ENCODE results near the gene AP4B1.
"Not testable (repeated sequence)": the region's sequence is repeated elsewhere in the genome, so short reads cannot be mapped to it uniquely, and the experiment has no call there.

The AP4B1 gene

DNA sequence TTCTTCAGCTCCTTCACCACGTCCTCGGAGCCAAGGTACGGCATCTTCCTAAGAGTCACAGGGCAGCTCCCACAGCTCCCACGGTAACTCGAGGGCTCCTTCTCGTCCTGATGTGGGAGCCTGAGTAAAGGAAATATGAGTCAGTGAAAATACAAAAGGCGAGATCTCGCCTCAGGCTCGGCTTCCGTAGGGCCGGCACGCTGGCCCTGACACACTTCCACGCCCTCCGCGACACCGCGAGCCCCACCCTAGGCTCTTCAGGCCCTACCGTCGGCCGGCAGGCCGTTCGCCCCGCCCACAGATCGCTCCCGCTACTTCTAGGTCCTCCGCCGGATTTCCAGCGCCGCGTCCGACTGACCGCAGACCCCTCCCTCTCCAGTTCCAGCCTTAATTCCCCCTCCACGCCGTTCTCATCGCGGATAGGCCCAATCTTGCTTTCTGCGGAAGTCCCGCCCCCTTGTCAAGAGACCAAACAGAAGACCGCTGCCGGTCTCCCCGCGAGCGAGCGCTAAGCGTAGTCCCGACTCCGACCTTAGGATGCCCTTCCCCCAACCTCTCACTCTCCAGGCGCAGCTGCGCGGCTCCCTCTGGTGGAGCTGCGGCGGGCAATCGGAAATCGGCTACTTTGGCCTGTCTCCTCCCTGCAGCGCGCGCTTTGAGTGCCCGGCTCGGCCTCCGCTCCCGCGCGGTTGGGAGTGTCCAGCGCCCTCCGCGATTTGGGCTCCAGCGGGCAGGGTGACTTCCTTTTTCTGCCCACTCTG is at the start of gene AP4B1, which contains the start of gene DCLRE1B:
TSS of gene AP4B1 (minus strand) at position 126 of the 761 bp plus-strand sequence. CDS start at position 44, 82 bp downstream.
TSS of gene DCLRE1B (plus strand) at position 653 of the 761 bp plus-strand sequence. CDS start 261 bp downstream, outside the sequence.
- DNase-seq, result peak; percentile 100

DNA sequence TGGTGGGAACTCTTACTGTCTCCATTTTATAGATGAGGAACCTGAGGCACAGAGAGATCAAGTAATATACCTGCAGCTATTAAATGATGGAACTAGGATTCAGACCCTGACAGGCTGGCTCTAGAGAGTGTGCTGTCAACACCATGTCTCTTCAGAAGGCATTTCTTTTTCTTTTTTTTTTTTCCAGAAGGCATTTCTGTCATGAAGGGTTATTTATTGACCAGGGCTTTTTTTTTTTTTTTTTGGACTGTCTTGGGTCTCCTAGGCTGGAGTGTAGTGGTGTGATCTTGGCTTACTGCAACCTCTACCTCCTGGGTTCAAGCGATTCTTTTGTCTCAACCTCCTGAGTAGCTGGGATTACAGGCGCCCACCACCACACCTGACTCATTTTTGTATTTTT is 47.1 kb upstream of the AP4B1 start:
- DNase-seq, result no peak

DNA sequence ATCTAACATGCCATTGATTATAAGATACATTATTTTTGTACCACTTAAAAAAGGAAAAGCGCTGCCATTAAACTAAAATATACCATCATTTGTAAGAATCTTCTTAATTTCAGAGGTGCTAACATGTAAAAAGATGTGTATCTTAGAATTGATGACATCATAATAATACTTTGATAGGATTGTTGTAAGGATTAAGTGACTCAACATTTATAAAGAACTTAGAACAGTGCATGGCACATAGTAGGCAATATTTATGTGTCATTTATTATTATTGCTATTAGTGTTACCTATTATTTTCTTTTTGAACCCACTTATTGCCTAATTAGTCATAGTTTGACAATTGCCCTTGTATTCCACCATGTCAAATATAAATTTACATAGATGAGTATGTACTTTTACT is 46.3 kb upstream of the AP4B1 start:
- no peak for DNase-seq

DNA sequence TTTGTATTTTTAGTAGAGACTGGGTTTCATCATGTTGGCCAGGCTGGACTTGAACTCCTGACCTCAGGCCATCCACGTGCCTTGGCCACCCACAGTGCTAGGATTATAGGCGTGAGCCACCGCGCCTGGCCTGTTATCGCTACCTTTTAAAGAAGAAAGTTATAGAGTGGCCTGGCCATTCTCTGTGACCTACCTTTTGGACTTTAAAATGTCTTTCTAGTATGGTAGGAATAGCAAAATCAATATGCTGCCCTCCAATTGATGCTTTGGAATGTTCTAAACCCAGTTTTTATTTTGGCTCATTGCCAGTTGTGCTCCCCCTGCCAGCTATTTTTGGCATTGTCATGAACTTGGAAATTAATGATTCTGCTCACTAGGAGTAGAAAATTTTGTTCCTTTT is 44.4 kb upstream of the AP4B1 start:
- DNase-seq, result no peak

DNA sequence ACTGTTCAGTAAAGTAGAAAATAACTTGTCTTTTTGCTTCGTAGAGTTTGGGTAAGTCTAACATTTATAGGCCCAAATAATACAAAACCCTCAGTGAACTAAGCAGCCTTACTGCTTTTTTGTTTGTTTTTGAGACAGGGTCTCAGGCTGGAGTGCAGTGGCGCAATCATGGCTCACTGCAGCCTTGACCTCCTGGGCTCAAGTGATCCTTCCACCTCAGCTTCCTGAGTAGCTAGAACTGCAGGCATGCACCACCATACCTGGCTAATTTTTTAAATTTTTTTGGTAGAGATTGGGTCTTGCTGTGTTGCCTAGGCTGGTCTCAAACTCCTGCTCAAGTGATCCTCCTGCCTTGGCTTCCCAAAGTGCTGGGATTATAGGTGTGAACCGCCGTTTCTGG is 43.6 kb upstream of the AP4B1 start:
- not testable (repeated sequence) for DNase-seq

DNA sequence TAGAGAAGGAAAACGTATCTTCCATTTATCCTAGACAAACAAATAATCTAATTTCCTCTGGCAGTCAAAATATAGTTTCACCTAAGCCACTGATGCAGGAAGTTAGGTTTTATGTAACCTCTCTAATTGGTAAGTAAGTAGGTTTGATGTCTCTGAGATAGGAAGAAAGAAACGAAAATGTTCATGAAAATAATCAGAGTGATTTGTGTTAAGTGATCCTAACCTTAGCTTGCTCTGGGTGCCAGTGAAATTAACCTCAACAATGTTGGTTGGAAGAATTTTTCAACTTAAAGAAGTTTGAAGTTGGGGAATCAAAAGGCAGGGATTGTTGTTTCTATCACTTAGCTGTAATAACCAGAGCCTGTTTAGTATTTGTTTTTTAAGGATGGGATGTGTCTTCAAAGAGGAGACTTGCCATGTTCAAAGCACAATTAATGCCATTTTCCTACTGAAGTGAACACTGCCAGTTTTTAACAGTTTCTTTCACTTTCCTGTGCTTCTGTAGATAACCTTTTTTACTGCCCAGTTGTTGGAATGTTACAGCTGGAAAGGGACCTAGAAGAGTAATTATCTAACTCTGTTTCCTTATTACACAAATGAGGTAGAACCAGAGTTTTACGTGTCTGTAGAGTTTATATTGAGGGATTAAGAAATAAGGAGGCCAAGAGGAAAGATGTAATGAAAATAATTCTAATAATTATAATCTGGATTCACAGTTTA is 42.9 kb upstream of the AP4B1 start:
- DNase-seq, result no peak

DNA sequence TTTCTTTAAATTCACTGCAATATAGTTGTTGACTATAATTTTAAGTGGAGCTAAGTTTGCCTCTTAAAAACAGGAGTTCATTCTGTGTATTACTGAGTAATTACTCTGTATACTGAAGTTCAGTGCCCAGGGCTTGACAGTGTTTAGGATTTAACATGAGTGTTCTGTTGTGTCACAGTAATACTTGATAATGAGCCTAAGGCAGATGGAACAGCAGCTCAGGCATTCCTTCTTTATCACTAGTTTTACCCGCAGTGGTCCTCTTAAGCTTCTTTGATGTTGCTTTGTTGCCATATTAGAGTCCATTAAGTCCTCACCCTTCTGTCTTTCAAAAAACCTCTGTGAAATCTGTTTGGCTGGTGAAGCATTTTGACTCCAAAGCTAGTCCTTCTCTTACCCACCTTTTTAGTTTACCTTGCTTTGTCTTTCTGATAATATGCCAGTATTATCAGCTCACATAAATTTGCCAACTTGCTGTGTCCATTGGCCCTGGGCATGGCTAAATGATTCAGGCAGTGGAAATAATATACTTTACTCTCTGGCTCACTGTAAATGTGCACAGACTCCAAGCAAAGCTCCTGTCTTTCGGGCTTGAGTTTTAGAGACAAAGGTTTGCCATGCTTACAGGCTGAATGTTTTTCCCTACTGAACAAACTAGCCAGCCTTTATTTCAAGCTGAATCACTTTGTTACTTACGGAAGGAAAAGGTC is 42.2 kb upstream of the AP4B1 start:
- no peak for DNase-seq

DNA sequence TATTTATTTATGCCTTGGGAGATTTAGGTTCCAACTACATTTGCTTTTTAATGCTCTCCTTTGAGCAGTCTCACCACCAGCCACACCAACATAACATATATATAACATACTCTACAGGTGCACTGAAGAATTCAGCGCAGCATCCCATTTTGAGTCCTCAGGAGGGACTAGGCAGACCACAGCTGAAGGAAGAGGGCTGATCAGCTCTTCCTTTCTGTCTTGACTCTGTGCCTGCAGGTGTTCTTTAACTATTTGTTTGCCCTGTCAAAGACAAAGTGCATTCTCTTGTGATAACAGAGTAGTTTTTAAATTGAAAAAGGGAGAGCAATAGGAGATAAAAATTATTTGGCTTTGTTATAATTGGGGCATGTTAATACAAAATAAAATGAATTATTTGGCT is 41.5 kb upstream of the AP4B1 start:
- no peak for DNase-seq

DNA sequence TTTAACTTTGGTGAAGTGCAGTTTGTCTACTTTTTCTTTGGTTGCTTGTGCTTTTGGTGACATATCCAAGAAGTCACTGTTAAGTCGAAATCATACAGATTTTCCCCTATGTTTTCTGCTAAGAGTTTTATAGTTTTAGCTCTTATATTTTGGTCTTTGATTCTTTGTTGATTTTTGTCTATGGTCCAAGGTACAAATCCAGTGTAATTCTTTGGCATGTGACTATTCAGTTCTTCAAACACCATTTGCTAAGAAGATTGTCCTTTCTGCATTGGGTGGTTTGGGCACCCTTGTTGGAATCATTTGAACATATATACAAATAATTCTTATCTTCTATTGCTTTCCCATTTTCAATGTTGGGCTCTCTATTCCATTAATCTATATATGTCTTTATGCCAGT is 40.7 kb upstream of the AP4B1 start:
- no peak for DNase-seq

DNA sequence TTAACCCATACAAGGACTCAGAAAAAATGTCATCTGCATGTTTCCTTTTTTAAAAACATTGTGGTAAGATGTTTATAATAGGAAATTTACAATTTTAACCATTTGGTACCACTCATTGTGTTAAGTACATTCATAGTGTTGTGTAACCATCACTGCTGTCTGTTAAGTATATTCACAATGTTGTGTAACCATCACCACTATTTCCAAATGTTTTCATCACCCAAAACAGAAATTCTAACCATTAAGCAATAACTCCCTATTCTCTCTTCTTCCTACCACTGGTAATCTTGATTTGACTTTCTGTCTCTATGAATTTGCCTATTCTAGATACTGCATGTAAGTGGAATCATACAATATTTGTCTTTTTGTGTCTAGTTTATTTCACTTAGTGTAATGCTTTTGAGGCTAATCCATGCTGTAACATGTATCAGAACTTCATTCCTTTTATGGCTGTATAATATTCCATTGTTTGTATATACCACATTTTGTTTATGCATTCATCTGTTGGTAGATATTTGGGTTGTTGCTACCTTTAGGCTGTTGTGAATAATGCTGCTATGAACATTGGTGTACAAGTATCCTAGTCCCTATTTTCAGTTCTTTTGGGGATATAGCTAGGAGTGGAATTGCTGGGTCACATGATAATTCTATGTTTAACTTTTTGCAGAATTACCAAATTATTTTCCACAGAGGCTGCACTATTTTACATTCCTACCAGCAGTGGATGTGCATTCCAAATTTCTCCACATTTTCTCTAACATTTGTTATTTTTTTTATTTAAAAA is 38.6 kb upstream of the AP4B1 start:
- no peak for DNase-seq

DNA sequence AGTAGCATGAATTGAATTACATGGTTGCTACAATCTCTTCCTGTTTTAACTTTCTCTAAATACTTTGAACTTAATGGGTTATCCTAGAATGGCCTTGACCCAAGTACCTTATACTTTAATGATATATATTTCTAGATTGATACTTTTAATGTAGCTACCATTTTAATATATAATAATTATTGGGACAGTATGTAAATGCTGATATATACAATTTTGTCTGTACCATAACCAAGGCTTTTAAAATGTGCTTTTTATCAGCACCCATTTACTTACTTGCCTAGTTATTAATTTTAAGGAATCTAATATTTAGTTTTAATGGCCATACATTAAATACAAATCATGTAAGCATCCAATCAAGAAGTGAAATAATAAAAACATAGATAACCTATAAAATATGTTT is 37.9 kb upstream of the AP4B1 start:
- no peak for DNase-seq

DNA sequence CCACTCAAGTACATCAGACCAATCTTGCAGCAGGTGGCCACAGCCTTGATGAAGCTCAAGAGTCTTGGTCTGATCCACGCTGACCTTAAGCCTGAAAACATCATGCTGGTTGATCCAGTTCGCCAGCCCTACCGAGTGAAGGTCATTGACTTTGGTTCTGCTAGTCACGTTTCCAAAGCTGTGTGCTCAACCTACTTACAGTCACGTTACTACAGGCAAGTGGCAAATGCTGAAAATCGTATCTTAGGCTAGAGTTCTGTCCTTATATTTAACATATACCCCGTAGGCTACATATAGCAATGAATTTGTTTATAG is 36.6 kb upstream of the AP4B1 start:
- no peak for DNase-seq

DNA sequence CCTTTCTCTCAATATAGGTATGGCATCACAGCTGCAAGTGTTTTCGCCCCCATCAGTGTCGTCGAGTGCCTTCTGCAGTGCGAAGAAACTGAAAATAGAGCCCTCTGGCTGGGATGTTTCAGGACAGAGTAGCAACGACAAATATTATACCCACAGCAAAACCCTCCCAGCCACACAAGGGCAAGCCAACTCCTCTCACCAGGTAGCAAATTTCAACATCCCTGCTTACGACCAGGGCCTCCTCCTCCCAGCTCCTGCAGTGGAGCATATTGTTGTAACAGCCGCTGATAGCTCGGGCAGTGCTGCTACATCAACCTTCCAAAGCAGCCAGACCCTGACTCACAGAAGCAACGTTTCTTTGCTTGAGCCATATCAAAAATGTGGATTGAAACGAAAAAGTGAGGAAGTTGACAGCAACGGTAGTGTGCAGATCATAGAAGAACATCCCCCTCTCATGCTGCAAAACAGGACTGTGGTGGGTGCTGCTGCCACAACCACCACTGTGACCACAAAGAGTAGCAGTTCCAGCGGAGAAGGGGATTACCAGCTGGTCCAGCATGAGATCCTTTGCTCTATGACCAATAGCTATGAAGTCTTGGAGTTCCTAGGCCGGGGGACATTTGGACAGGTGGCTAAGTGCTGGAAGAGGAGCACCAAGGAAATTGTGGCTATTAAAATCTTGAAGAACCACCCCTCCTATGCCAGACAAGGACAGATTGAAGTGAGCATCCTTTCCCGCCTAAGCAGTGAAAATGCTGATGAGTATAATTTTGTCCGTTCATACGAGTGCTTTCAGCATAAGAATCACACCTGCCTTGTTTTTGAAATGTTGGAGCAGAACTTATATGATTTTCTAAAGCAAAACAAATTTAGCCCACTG is 36.0 kb upstream of the AP4B1 start:
- DNase-seq, result no peak

DNA sequence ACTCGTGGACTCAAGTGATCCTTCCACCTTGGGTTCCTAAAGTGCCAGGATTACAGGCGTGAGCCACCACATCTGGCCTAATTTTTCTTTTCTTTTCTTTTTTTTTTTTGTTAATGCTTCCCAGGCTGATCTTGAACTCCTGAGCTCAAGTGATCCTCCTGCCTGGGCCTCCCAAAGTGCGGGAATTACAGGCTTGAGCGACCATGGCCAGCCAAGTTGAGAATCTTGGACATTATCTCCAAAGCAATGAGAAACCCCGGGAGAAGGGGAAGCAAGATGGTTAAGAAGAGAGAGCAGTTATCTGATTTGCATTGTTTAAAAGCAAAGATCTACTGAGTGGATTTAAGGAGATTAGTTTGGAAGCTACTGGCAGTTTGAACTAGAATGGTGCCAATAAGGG is 33.6 kb upstream of the AP4B1 start:
- no peak for DNase-seq

DNA sequence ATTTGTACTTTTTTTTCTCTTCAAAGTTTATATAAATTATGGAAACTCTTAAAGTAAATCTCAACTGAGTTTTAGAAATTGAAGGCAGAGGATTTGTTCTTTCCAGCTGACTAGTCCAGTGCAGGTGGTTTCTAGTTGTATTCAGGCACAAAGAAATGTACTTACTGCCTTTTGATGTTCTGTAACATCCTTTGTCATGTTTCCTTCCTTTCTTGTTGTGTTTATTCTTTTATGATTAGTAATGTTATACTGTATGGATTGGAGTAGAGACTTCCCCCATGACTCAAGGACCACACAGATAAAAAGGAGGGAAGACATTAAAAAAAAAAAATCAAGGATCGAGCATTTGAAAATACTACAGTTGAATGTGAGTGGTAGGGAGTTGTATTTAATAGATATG is 32.5 kb upstream of the AP4B1 start:
- no peak for DNase-seq

DNA sequence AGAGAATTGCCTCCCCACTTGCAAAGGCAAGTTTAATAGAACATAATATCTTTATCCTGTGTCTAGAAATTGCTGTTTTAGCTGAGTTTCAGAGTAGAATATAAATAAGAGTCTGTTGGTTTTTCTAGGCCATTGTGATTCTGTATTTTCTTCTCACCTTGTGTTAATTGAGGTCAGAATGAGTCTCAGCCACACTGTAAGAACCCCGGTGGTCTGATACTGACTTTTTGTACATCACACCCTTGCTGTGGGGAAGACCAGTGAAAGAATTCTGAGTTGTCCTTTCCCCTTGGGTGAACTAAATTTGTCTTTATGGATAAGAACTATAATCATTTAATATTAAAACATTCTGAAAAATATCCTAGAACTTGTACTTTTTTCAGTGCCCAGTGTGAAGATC is 31.4 kb upstream of the AP4B1 start:
- DNase-seq, result no peak

DNA sequence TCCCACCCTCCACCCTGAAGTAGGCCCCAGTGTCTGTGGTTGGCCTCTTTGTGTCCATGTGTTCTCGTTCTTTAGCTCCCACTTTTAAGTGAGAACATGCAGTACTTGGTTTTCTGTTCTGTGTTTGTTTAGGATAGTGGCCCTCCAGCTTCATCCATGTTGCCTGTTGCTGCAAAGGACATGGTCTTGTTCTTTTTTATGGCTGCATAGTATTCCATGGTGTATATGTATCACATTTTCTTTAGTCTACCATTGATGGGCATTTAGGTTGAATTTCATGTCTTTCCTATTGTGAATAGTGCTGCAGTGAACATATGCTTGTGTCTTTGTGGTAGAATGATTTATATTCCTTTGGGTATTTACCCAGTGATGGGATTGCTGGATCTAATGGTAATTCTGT is 30.6 kb upstream of the AP4B1 start:
- no peak for DNase-seq

DNA sequence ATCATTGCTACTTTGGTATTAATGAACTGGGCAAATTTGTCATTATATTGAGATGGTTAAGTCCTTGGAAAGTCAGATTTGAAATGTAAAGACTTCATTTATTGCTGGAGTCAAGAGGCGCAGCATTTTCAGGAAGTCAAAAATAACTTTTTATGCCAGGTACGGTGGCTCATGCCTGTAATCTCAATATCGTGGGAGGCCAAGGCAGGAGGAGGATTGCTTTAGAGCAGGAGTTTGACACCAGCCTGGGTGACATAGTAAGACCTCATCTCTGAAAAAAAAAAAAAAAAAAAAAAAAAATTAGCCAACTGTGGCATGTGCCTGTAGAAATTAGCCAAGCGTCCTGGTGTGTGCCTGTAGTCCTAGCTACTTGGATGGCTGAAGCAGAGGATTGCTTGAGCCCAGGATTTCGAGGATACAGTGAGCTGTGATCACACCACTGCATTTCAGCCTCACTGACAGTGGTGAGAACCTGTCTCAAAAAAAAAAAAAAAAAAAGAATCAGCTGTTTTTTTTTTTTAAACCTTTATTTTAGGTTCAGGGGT is 30.0 kb upstream of the AP4B1 start:
- no peak for DNase-seq

DNA sequence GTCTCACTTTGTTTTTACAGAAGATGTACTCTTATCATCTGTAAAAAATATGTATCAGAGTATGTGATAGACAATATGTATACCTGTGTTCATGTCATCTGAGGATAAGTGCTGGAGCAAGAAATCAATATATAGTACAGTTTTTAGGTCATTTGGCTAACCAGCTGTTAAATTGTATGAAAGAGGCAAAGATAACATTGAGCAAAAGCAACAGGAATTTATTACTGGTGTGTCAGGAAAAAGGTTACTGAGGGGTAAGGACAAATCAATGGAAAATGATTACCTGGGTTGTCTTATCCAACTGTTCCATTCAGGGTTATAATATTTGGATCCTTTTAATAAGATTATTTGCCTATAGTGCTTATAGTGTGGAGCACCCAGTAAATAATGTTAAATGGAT is 29.4 kb upstream of the AP4B1 start:
- no peak for DNase-seq

DNA sequence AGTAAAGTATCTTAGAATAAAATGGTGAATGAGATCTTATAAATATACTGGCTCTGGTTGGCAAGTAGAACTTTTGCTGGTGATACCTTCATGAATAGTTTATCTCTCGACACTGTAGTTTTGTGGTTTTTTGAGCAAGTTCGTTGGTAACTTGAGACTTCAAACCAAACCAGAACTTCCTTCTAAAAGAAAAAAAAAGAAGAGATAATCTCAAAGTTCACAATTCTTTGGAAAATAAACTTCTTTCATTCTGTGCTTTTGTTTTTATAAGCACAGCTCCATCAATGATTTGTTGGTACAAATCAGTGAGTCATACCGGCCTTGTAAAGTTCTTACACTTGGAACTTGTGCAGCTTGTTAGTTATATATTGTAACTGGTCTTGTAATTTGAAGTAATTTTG is 26.9 kb upstream of the AP4B1 start:
- no peak for DNase-seq

DNA sequence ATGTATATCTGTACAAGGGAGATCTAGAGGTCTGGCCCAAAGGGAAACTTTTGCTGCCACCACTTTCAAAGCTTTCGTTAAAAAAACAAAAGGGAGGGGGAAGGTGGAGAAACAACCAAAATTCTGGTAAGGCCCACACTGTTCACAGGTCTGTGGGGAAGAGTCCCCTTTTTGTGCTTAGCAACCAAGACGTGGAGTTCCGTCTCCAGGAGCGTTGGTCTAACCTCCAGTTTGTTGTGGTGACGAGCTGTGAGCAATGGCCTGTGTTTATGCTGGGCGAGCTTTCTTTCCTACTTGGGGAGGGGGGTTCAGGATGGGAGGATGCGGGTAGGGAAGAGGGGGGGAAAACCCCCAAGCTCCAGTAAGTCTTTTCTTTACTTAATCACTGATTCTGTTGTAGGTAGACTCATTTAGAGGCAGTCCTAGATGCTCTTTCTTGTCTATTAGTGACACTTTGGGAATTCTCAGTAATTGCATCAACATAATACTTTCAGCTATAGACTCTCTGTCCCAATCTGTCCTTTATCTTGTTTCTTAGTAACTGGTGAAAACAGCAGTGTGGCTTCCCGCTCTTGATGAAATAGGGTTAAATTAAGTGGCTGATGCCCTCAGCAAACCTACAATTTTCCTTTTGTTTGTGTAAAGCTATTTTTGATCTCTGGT is 26.0 kb upstream of the AP4B1 start:
- DNase-seq, result peak; percentile 56

Measured in right hindlimb (tissue), 1 donor.